Prostate gland (tissue), 2 donors: ENCODE measurements around the gene STXBP4.

Experiments used
- CTCF ChIP-seq, 4 experiments: fragments of 200-600 bp in 2 of 4; fragments of 450-650 bp in 2 of 4; sonication (generic) in 2 of 4; IDR thresholded peaks; 1 replicate in 3 of 4; 2 replicates in 1 of 4; pipeline ENCODE4 v1.5.1; 2016 to 2019; ENCODE audit warnings: antibody characterized with exemption in 4 of 4, mild to moderate bottlenecking in 2 of 4, moderate library complexity in 2 of 4
- POLR2A ChIP-seq: fragments of 450-650 bp; IDR thresholded peaks from one replicate; pipeline ENCODE4 v1.6.1; 2016; ENCODE audit warnings: antibody characterized with exemption, mild to moderate bottlenecking
- POLR2AphosphoS5 ChIP-seq: sonication (generic); formaldehyde crosslinking; IDR thresholded peaks from one replicate; pipeline ENCODE4 v1.6.1; 2017; ENCODE audit warnings: antibody characterized with exemption

- TF ChIP-seq POLR2AphosphoS5 (no peak), CTCF (IDR thresholded peaks at IDR 0.05) (no peak), POLR2A (no peak)
Observed at GRCh38 chr17:55089256-55089655, 120.7 kb downstream of the STXBP4 start.
